WTC11 (cell line): ENCODE results near the gene EXOC3L4. TPM values are rescaled to one million over a fixed set of nuclear protein-coding genes. Genes with fewer than 3 reads are reported as not detected.

Experiments used
- ATAC-seq: fragments of 200-7000 bp; cut with Tn5 transposase; 2 replicates; pipeline ENCODE4 v1.10.0; 2021; ENCODE audit warnings: mild to moderate bottlenecking, moderate library complexity
- CTCF ChIA-PET: fragments of 300-600 bp; sonication (Branson Sonifier 250); formaldehyde crosslinking; loops from one replicate; lab custom pipeline; 2021; ENCODE audit warnings: antibody characterized with exemption; lab: Charles Lee
- POLR2A ChIA-PET: fragments of 350-600 bp; sonication (Branson Sonifier 250); formaldehyde crosslinking; loops from one replicate; lab custom pipeline; 2021; ENCODE audit warnings: antibody characterized with exemption; lab: Charles Lee
- DNase-seq: peaks from one replicate; pipeline ENCODE4 v3.0.0; 2021; ENCODE audit warnings: low spot score
- H3K27ac Mint-ChIP-seq: 2 replicates; pipeline ENCODE4 v1.8.0; 2021; ENCODE audit warnings: mixed read lengths
- H3K27me3 Mint-ChIP-seq: 2 replicates; pipeline ENCODE4 v1.8.0; 2021; ENCODE audit warnings: low read depth, mild to moderate bottlenecking, moderate library complexity, mixed read lengths
- H3K36me3 Mint-ChIP-seq: 2 replicates; pipeline ENCODE4 v1.8.0; 2021; ENCODE audit warnings: mixed read lengths
- H3K4me1 Mint-ChIP-seq: 2 replicates; pipeline ENCODE4 v1.8.0; 2022; ENCODE audit warnings: mixed read lengths
- H3K4me3 Mint-ChIP-seq: 2 replicates; pipeline ENCODE4 v1.8.0; 2021; ENCODE audit warnings: mild to moderate bottlenecking, moderate library complexity, mixed read lengths
- H3K9me3 Mint-ChIP-seq: 2 replicates; pipeline ENCODE4 v1.8.0; 2021; ENCODE audit warnings: mixed read lengths
- AR ChIP-seq: fragments of 250-450 bp; sonication (Bioruptor Pico); IDR thresholded peaks from 2 replicates; pipeline ENCODE4 v1.9.0; 2021; ENCODE audit warnings: mild to moderate bottlenecking
- E2F4 ChIP-seq: sonication (generic); formaldehyde crosslinking; IDR thresholded peaks from 2 replicates; pipeline ENCODE4 v1.8.1; 2022; ENCODE audit warnings: low read depth, mild to moderate bottlenecking, moderate library complexity, missing genetic modification reagents, borderline replicate concordance
- FOXJ3 ChIP-seq: sonication (generic); formaldehyde crosslinking; IDR thresholded peaks from 2 replicates; pipeline ENCODE4 v1.9.0; 2021; ENCODE audit warnings: missing genetic modification reagents, mild to moderate bottlenecking, borderline replicate concordance
- GRHL2 ChIP-seq: fragments of 250-450 bp; sonication (Bioruptor Pico); IDR thresholded peaks from 2 replicates; pipeline ENCODE4 v1.8.0; 2022; ENCODE audit warnings: mild to moderate bottlenecking, moderate library complexity; ENCODE audit not compliant: insufficient replicate concordance, severe bottlenecking
- HMGXB4 ChIP-seq: sonication (generic); formaldehyde crosslinking; IDR thresholded peaks from 2 replicates; pipeline ENCODE4 v1.8.1; 2023; ENCODE audit warnings: mild to moderate bottlenecking, moderate library complexity, missing genetic modification reagents
- IRF2 ChIP-seq: sonication (generic); formaldehyde crosslinking; IDR thresholded peaks from 2 replicates; pipeline ENCODE4 v1.8.0; 2022; ENCODE audit warnings: low read depth, missing genetic modification reagents, borderline replicate concordance
- JAZF1 ChIP-seq: fragments of 250-450 bp; sonication (Bioruptor Pico); IDR thresholded peaks from 2 replicates; pipeline ENCODE4 v1.9.0; 2021; ENCODE audit warnings: moderate library complexity, mild to moderate bottlenecking, inconsistent platforms
- USF1 ChIP-seq: sonication (generic); formaldehyde crosslinking; IDR thresholded peaks from 2 replicates; pipeline ENCODE4 v1.8.0; 2022; ENCODE audit warnings: mild to moderate bottlenecking, missing genetic modification reagents
- ZNF219 ChIP-seq: sonication (generic); formaldehyde crosslinking; IDR thresholded peaks from 2 replicates; pipeline ENCODE4 v1.8.0; 2023; ENCODE audit warnings: missing genetic modification reagents, mild to moderate bottlenecking, borderline replicate concordance
- ZNF232 ChIP-seq: sonication (generic); formaldehyde crosslinking; IDR thresholded peaks from 2 replicates; pipeline ENCODE4 v1.8.0; 2022; ENCODE audit warnings: mild to moderate bottlenecking, missing genetic modification reagents
- ZNF416 ChIP-seq: fragments of 250-450 bp; sonication (Bioruptor Pico); IDR thresholded peaks from 2 replicates; pipeline ENCODE4 v1.9.0; 2021; ENCODE audit warnings: mild to moderate bottlenecking, inconsistent platforms
- total RNA-seq: library from RNA; stranded (reverse); gene quantifications from 3 replicates; pipeline ENCODE4 v1.2.3, GENCODE V29; 2021

The EXOC3L4 gene
- total RNA-seq, 1 experiment from 2014 or later, result 0.42 TPM

- ATAC-seq, result no peak
- ChIA-PET POLR2A (interaction anchor here (1.0 to 1.9 kb wide), 2 partner anchors 10 to 13 kb away, joined by 3 to 5 read pairs; no protein-coding TSS in a partner anchor), CTCF (interaction anchor here (0.6 to 12.3 kb wide), 16 partner anchors 10 to 167 kb away, joined by 3 to 199 read pairs (median 6); no protein-coding TSS in a partner anchor)
- H3K4me3 Mint-ChIP-seq, result no peak overlapping the region
- peaks cover 40% of the 10 kb centered on the region for H3K27me3 Mint-ChIP-seq
- TF ChIP-seq IRF2 (no peak), FOXJ3 (no peak), GRHL2 (CRISPR knock-in tag) (no peak), ZNF219 (CRISPR knock-in tag) (no peak)
- H3K9me3 Mint-ChIP-seq, result no peaks in the 10 kb centered on the region
- H3K36me3 Mint-ChIP-seq, result peaks cover 4% of the 10 kb centered on the region; the same call in 1 of the 2 replicates
- DNase-seq, result no peak
- H3K27ac Mint-ChIP-seq, result no peak overlapping the region
- H3K4me1 Mint-ChIP-seq, result peaks cover 20% of the 10 kb centered on the region
Observed at GRCh38 chr14:103127861-103128598, 33.5 kb downstream of the EXOC3L4 start.

GRCh38 chr14:103128631-103129300, 34.2 kb downstream of the EXOC3L4 start:
- no peak for ATAC-seq
- Mint-ChIP-seq H3K27me3 (peaks cover 40% of the 10 kb centered on the region), H3K36me3 (peaks cover 5% of the 10 kb centered on the region; the same call in 1 of the 2 replicates)
- TF ChIP-seq ZNF416 (CRISPR knock-in tag), result no peak
- no peak for TF ChIP-seq ZNF232 (CRISPR knock-in tag)
- TF ChIP-seq, all 79 proteins: peak for 0
- ChIA-PET CTCF (interaction anchor here (2.5 to 12.3 kb wide), 3 partner anchors 12 to 153 kb away, joined by 11 to 199 read pairs (median 20); no protein-coding TSS in a partner anchor), POLR2A (no interaction called here)
- Mint-ChIP-seq H3K4me3 (no peak overlapping the region), H3K4me1 (peaks cover 20% of the 10 kb centered on the region), H3K9me3 (no peaks in the 10 kb centered on the region), H3K27ac (no peak overlapping the region)
- DNase-seq, result no peak

- H3K36me3 Mint-ChIP-seq, result peaks cover 5% of the 10 kb centered on the region; the same call in 1 of the 2 replicates
- DNase-seq, result no peak
- TF ChIP-seq GRHL2 (CRISPR knock-in tag) (no peak), E2F4 (CRISPR knock-in tag) (no peak), AR (CRISPR knock-in tag) (no peak), HMGXB4 (no peak), USF1 (CRISPR knock-in tag) (no peak), JAZF1 (CRISPR knock-in tag) (no peak)
- CTCF ChIA-PET, result interaction anchor here (0.5 to 12.3 kb wide), 3 partner anchors 11 to 143 kb away, joined by 4 to 199 read pairs (median 20); no protein-coding TSS in a partner anchor
- no peak for ATAC-seq
- no peak overlapping the region for H3K4me3 Mint-ChIP-seq
- POLR2A ChIA-PET, result no interaction called here
- no peak overlapping the region for H3K27ac Mint-ChIP-seq
- H3K9me3 Mint-ChIP-seq, result no peaks in the 10 kb centered on the region
- H3K4me1 Mint-ChIP-seq, result peaks cover 15% of the 10 kb centered on the region
- peaks cover 33% of the 10 kb centered on the region for H3K27me3 Mint-ChIP-seq
Observed at GRCh38 chr14:103129301-103130016, 34.9 kb downstream of the EXOC3L4 start.
